ENCODE results near the gene PTPRT. TPM values are rescaled to one million over a fixed set of nuclear protein-coding genes. Genes with fewer than 3 reads are reported as not detected.

The PTPRT gene
- polyA plus RNA-seq, 1 of the 3 experiments (the other 2 are of a cell fraction), result not detected

- 2% methylated on average over 3 of the region's 3 CpGs for WGBS (ENCODE audit: low lambda C conversion rate)
- TF ChIP-seq, protein P1, sequence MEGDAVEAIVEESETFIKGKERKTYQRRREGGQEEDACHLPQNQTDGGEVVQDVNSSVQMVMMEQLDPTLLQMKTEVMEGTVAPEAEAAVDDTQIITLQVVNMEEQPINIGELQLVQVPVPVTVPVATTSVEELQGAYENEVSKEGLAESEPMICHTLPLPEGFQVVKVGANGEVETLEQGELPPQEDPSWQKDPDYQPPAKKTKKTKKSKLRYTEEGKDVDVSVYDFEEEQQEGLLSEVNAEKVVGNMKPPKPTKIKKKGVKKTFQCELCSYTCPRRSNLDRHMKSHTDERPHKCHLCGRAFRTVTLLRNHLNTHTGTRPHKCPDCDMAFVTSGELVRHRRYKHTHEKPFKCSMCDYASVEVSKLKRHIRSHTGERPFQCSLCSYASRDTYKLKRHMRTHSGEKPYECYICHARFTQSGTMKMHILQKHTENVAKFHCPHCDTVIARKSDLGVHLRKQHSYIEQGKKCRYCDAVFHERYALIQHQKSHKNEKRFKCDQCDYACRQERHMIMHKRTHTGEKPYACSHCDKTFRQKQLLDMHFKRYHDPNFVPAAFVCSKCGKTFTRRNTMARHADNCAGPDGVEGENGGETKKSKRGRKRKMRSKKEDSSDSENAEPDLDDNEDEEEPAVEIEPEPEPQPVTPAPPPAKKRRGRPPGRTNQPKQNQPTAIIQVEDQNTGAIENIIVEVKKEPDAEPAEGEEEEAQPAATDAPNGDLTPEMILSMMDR (IDR thresholded peaks at IDR 0.05), result no peak
- TF ChIP-seq FOSL2 (IDR thresholded peaks at IDR 0.05; ENCODE audit: borderline replicate concordance, low read depth), result no peak
- TF ChIP-seq RCOR1 (IDR thresholded peaks at IDR 0.05; ENCODE audit: low read length), result no peak
- TF ChIP-seq FOXM1 (IDR thresholded peaks at IDR 0.05; ENCODE audit: low read depth), result no peak
- TF ChIP-seq EZH2phosphoT487 (IDR thresholded peaks at IDR 0.05; ENCODE audit: borderline replicate concordance, low read depth), result no peak
- TF ChIP-seq USF2 (IDR thresholded peaks at IDR 0.05; ENCODE audit: borderline replicate concordance, low read depth, low read length), result no peak
- TF ChIP-seq ELF1 (IDR thresholded peaks at IDR 0.05), result no peak
- TF ChIP-seq TAF1 (IDR thresholded peaks at IDR 0.05; ENCODE audit: borderline replicate concordance, low read depth, low read length), result no peak
- no peak for TF ChIP-seq GATA2 (CRISPR knock-in tag; IDR thresholded peaks at IDR 0.05)
- TF ChIP-seq, protein P2, sequence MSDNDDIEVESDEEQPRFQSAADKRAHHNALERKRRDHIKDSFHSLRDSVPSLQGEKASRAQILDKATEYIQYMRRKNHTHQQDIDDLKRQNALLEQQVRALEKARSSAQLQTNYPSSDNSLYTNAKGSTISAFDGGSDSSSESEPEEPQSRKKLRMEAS (IDR thresholded peaks at IDR 0.05; ENCODE audit: low read depth), result no peak
- TF ChIP-seq MEF2A (IDR thresholded peaks at IDR 0.05; ENCODE audit: borderline replicate concordance, low read depth), result no peak
- TF ChIP-seq, protein P3, sequence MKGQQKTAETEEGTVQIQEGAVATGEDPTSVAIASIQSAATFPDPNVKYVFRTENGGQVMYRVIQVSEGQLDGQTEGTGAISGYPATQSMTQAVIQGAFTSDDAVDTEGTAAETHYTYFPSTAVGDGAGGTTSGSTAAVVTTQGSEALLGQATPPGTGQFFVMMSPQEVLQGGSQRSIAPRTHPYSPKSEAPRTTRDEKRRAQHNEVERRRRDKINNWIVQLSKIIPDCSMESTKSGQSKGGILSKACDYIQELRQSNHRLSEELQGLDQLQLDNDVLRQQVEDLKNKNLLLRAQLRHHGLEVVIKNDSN (IDR thresholded peaks at IDR 0.05; ENCODE audit: borderline replicate concordance, low read depth), result no peak
- TF ChIP-seq NFIC (IDR thresholded peaks at IDR 0.05; ENCODE audit: borderline replicate concordance), result no peak
- no peak for TF ChIP-seq FOXJ3 (CRISPR knock-in tag; IDR thresholded peaks at IDR 0.05)
- TF ChIP-seq RFX5 (IDR thresholded peaks at IDR 0.05; ENCODE audit: low read length), result no peak
- TF ChIP-seq SIN3A (IDR thresholded peaks at IDR 0.05; ENCODE audit: borderline replicate concordance, low read depth, low read length), result no peak
- TF ChIP-seq NRF1 (IDR thresholded peaks at IDR 0.05; ENCODE audit: low read depth, low read length), result no peak
- TF ChIP-seq RXRA (IDR thresholded peaks at IDR 0.05; ENCODE audit: borderline replicate concordance, low read depth), result no peak
- CTCF ChIA-PET, result no interaction called here
Measured at GRCh38 chr20:42646250-42646649, 543.5 kb downstream of the PTPRT start.

More at GRCh38 chr20:42646250-42646649, 543.5 kb downstream of the PTPRT start:
- H3K4me1 ChIP-seq (ENCODE audit: control insufficient read depth in 1 of 2, insufficient read depth in 2 of 2, low read depth in 1 of 2, low read length in 1 of 2), result no peaks in the 10 kb centered on the region
- H3K27me3 ChIP-seq (ENCODE audit: insufficient read depth), result no peaks in the 10 kb centered on the region
- H2AFZ ChIP-seq (ENCODE audit: low read depth), result no peak overlapping the region
- no peak overlapping the region for H3K4me3 ChIP-seq (ENCODE audit: low read depth in 2 of 2, low read length in 1 of 2)
- no peaks in the 10 kb centered on the region for H3K36me3 ChIP-seq (replicated peaks in 1 of 2; ENCODE audit: control insufficient read depth in 1 of 2, insufficient read depth in 2 of 2, low read length in 1 of 2)
- no peaks in the 10 kb centered on the region for H3K9me3 ChIP-seq
- H3K79me2 ChIP-seq (ENCODE audit: insufficient read depth), result no peaks in the 10 kb centered on the region
- no peaks in the 10 kb centered on the region for H4K20me1 ChIP-seq (ENCODE audit: insufficient read depth)
- H3K9ac ChIP-seq, result no peak overlapping the region
- POLR2A ChIA-PET, result no interaction called here
- no peaks in the 10 kb centered on the region for H3F3A ChIP-seq (replicated peaks; ENCODE audit: insufficient read depth)
- H3K9me2 ChIP-seq, result no peaks in the 10 kb centered on the region
- H3K27ac ChIP-seq (ENCODE audit: low read depth in 2 of 2, low read length in 1 of 2), result no peak overlapping the region
- no peak for DNase-seq
- H3K4me2 ChIP-seq, result no peak overlapping the region

Data from SK-N-SH (cell line).